Effector CD4-positive, alpha-beta T cell (primary cell): ENCODE measurements around the gene ANTXR1.

Source experiments
- DNase-seq: peaks from one replicate; pipeline ENCODE4 v3.0.0-alpha.2; 2020

ANTXR1 gene

GRCh38 chr2:69291721-69292120, 278.7 kb downstream of the ANTXR1 start:
- DNase-seq = no peak

- DNase-seq = no peak
These were observed 279.3 kb downstream of the ANTXR1 start for GRCh38 chr2:69292256-69292655.

GRCh38 chr2:69296421-69296820, 283.4 kb downstream of the ANTXR1 start:
- no peak for DNase-seq

GRCh38 chr2:69297216-69297615, 284.2 kb downstream of the ANTXR1 start:
- no peak for DNase-seq

GRCh38 chr2:69298261-69298660, 285.3 kb downstream of the ANTXR1 start:
- no peak for DNase-seq

- no peak for DNase-seq
These were observed 285.9 kb downstream of the ANTXR1 start for GRCh38 chr2:69298862-69299261.
